OCI-LY7 (cell line): ENCODE results near the gene YKT6. TPM values are rescaled to one million over a fixed set of nuclear protein-coding genes. Genes with fewer than 3 reads are reported as not detected.

Source experiments
- BruUV-seq: library from RNA; stranded (reverse); fragments of 400-500 nt; replicated peaks from 2 replicates; lab custom pipeline; 2021; lab: Mats Ljungman, UMichigan
- CTCF ChIA-PET: fragments of 300-600 bp; sonication (Branson Sonifier 250); formaldehyde crosslinking; loops from one replicate; lab custom pipeline; 2022; ENCODE audit warnings: antibody characterized with exemption; ENCODE audit not compliant: unreplicated experiment; lab: Charles Lee
- POLR2A ChIA-PET: fragments of 300-600 bp; sonication (Branson Sonifier 250); formaldehyde crosslinking; loops from one replicate; lab custom pipeline; 2022; ENCODE audit warnings: antibody characterized with exemption; lab: Charles Lee
- DNase-seq: peaks from one replicate; pipeline ENCODE4 v3.0.0-alpha.2; 2015; ENCODE audit warnings: low spot score
- H2AFZ ChIP-seq: fragments of 200-600 bp; sonication (generic), shearing (Covaris generic); 2 replicates; pipeline ENCODE4 v1.6.1; 2014; ENCODE audit warnings: mild to moderate bottlenecking, antibody characterized with exemption, low read length, moderate library complexity
- H3K27ac ChIP-seq: fragments of 200-600 bp; sonication (generic); 2 replicates; pipeline ENCODE4 v1.5.1; 2014; ENCODE audit warnings: mixed run types, low read depth, mild to moderate bottlenecking, moderate library complexity, low read length, inconsistent platforms; ENCODE audit not compliant: poor library complexity, severe bottlenecking
- H3K36me3 ChIP-seq: fragments of 200-600 bp; sonication (generic); 2 replicates; pipeline ENCODE4 v1.6.1; 2014; ENCODE audit warnings: mild to moderate bottlenecking, antibody characterized with exemption, low read length, moderate library complexity, mixed read lengths; ENCODE audit not compliant: insufficient read depth
- H3K4me1 ChIP-seq: fragments of 200-600 bp; sonication (generic); 2 replicates; pipeline ENCODE4 v1.5.1; 2014; ENCODE audit warnings: mild to moderate bottlenecking, low read length; ENCODE audit not compliant: insufficient read depth, poor library complexity, severe bottlenecking
- H3K4me2 ChIP-seq: fragments of 200-600 bp; sonication (generic); 2 replicates; pipeline ENCODE4 v1.6.1; 2014; ENCODE audit warnings: mild to moderate bottlenecking, low read length
- H3K4me3 ChIP-seq: fragments of 200-600 bp; sonication (generic); 2 replicates; pipeline ENCODE4 v1.5.1; 2014; ENCODE audit warnings: mild to moderate bottlenecking, low read depth, low read length; ENCODE audit not compliant: poor library complexity, severe bottlenecking
- H3K79me2 ChIP-seq: fragments of 200-600 bp; sonication (generic); 2 replicates; pipeline ENCODE4 v1.6.1; 2016; ENCODE audit warnings: low read depth, mild to moderate bottlenecking, low read length, moderate library complexity, mixed read lengths; ENCODE audit not compliant: insufficient read depth
- H3K9me2 ChIP-seq: fragments of 200-600 bp; sonication (generic); 2 replicates; pipeline ENCODE4 v1.6.1; 2016; ENCODE audit warnings: mild to moderate bottlenecking, low read length, mixed read lengths; ENCODE audit not compliant: insufficient read depth
- H3K9me3 ChIP-seq: fragments of 200-600 bp; sonication (generic); 2 replicates; pipeline ENCODE4 v1.6.1; 2014; ENCODE audit warnings: mild to moderate bottlenecking, mixed run types, low read length, mixed read lengths
- H4K20me1 ChIP-seq: fragments of 200-600 bp; sonication (generic); 2 replicates; pipeline ENCODE4 v1.6.1; 2014; ENCODE audit warnings: mild to moderate bottlenecking, antibody characterized with exemption, low read length, moderate library complexity, mixed read lengths; ENCODE audit not compliant: insufficient read depth
- EZH2phosphoT487 ChIP-seq: fragments of 200-600 bp; sonication (generic); IDR thresholded peaks from 2 replicates; pipeline ENCODE4 v1.6.1; 2018; ENCODE audit warnings: low read depth, borderline replicate concordance, mild to moderate bottlenecking, mixed run types, antibody characterized with exemption, low read length, moderate library complexity, mixed read lengths
- intact Hi-C: fragments of 100-400 bp; cut with micrococcal nuclease; formaldehyde crosslinking; loops from one replicate; pipeline ENCODE4 v1.10.0; 2022; ENCODE audit not compliant: unreplicated experiment
- total RNA-seq, 2 experiments: library from RNA; depleted of rRNA in 1 of 2; stranded (reverse); fragments of >200 nt in 1 of 2; shearing (Covaris generic) in 1 of 2; gene quantifications; 2 replicates each; pipeline ENCODE4 v1.2.3, GENCODE V29; 2014 to 2022
- TF ChIP-seq, protein P1 (sequence below): fragments of 200-600 bp; sonication (generic); conservative IDR thresholded peaks from 2 replicates; pipeline ENCODE4 v1.5.1; 2014; ENCODE audit warnings: mild to moderate bottlenecking, antibody characterized with exemption, low read length, moderate library complexity, mixed read lengths

Gene YKT6
- total RNA-seq, 2 experiments from 2014 or later: 50.6 to 74.2 TPM

DNA sequence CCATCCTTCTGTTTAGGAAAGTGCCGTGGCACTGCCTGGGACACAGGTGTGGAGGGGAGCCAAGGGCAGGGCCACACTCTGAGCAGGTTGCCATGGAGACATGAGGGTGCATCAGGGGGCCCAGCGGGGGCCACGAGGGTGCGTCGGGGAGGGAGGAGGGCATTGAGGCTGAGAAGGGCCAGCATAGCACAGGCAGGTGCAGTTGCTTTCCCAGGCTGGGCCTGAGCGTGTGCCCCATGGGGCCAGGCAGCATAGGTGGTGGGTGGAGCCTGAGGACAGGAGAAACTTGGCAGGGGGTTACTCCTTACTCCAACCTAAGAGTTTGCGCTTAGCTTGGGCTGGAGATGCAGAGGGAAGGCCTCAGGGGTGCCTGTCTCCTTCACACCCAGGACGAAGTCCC, 15.2 kb downstream of the YKT6 start:
- H3K9me3 ChIP-seq: no peaks in the 10 kb centered on the region
- DNase-seq: no peak
- H3K79me2 ChIP-seq: no peaks in the 10 kb centered on the region
- TF ChIP-seq EZH2phosphoT487: no peak
- TF ChIP-seq, protein P1, sequence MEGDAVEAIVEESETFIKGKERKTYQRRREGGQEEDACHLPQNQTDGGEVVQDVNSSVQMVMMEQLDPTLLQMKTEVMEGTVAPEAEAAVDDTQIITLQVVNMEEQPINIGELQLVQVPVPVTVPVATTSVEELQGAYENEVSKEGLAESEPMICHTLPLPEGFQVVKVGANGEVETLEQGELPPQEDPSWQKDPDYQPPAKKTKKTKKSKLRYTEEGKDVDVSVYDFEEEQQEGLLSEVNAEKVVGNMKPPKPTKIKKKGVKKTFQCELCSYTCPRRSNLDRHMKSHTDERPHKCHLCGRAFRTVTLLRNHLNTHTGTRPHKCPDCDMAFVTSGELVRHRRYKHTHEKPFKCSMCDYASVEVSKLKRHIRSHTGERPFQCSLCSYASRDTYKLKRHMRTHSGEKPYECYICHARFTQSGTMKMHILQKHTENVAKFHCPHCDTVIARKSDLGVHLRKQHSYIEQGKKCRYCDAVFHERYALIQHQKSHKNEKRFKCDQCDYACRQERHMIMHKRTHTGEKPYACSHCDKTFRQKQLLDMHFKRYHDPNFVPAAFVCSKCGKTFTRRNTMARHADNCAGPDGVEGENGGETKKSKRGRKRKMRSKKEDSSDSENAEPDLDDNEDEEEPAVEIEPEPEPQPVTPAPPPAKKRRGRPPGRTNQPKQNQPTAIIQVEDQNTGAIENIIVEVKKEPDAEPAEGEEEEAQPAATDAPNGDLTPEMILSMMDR: no peak
- CTCF ChIA-PET: no interaction called here
- no peak overlapping the region for H3K4me2 ChIP-seq
- no peaks in the 10 kb centered on the region for H3K9me2 ChIP-seq
- no peak overlapping the region for H3K4me3 ChIP-seq
- no peaks in the 10 kb centered on the region for H4K20me1 ChIP-seq
- H3K27ac ChIP-seq: no peak overlapping the region
- POLR2A ChIA-PET: no interaction called here
- intact Hi-C loops: no loop called here
- no peak overlapping the region for H2AFZ ChIP-seq
- peaks cover 24% of the 10 kb centered on the region for H3K36me3 ChIP-seq
- peaks cover 14% of the 10 kb centered on the region for H3K4me1 ChIP-seq
- BruUV-seq: no TSS peak

DNA sequence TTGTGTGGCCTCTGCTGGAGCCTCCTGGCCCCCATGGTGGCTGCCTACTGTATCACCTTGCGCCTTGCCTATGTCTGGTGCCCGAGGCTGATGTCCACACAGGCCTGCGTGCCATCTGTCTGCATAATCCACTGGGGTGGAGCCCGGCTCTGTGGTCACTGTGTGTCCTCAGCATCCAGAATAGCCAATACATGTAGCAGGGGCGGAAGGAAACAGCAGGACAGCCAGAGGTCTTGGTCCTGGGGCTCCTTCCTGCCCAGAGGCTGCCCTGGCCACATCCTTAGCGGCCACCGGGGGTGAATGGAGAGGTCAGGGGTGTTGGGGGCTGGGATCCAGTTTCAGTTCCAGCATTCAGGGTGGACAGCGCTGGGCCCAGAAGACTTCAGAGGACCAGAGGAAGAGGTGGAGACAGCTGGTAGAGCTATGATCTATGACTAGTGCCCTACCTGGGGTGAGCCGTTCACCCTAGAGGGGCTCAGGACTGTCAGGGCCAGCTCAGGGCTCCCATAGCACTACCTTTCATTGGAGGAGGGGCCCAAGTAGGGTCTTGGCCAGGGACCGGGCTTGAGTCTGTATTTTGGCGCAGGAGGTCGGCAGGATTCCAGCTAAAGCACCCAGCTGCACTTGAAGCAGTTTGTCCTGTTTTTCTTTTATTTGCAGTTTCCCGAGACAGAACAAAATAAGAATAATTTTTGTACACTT, 15.9 kb downstream of the YKT6 start:
- no peak overlapping the region for H3K4me3 ChIP-seq
- H3K27ac ChIP-seq: no peak overlapping the region
- ChIA-PET CTCF (interaction anchor here (0.6 kb wide), 1 partner anchor 151 kb away, joined by 9 read pairs; the partner anchor contains the start of gene PGAM2), POLR2A (no interaction called here)
- H3K36me3 ChIP-seq: peaks cover 18% of the 10 kb centered on the region
- H3K9me2 ChIP-seq: no peaks in the 10 kb centered on the region
- BruUV-seq: no TSS peak
- H4K20me1 ChIP-seq: no peaks in the 10 kb centered on the region
- H3K4me2 ChIP-seq: no peak overlapping the region
- H3K9me3 ChIP-seq: no peaks in the 10 kb centered on the region
- no peak for DNase-seq
- H3K4me1 ChIP-seq: peaks cover 14% of the 10 kb centered on the region
- H3K79me2 ChIP-seq: no peaks in the 10 kb centered on the region
- intact Hi-C loops: no loop called here
- TF ChIP-seq, protein P1: no peak
- TF ChIP-seq EZH2phosphoT487: no peak
- H2AFZ ChIP-seq: no peak overlapping the region

GRCh38 chr7:44217223-44217714, 16.5 kb downstream of the YKT6 start:
- ChIA-PET POLR2A (no interaction called here), CTCF (interaction anchor here (0.6 kb wide), 1 partner anchor 152 kb away, joined by 9 read pairs; the partner anchor contains the start of gene PGAM2)
- H3K4me1 ChIP-seq: peaks cover 14% of the 10 kb centered on the region
- no peak overlapping the region for H3K27ac ChIP-seq
- H3K4me2 ChIP-seq: no peak overlapping the region
- intact Hi-C loops: no loop called here
- BruUV-seq: no TSS peak
- H2AFZ ChIP-seq: no peak overlapping the region
- H3K79me2 ChIP-seq: no peaks in the 10 kb centered on the region
- H3K9me2 ChIP-seq: no peaks in the 10 kb centered on the region
- TF ChIP-seq EZH2phosphoT487: no peak
- DNase-seq: no peak
- H3K4me3 ChIP-seq: no peak overlapping the region
- H3K36me3 ChIP-seq: peaks cover 12% of the 10 kb centered on the region
- no peaks in the 10 kb centered on the region for H3K9me3 ChIP-seq
- H4K20me1 ChIP-seq: no peaks in the 10 kb centered on the region
